HG03064 (cell line): ENCODE results near the gene SPDEF.

Experiments
- ATAC-seq: cut with Tn5 transposase; IDR thresholded peaks from one replicate; pipeline ENCODE4 v1.9.1; 2021; ENCODE audit warnings: low read depth; ENCODE audit not compliant: unreplicated experiment

The SPDEF gene

DNA sequence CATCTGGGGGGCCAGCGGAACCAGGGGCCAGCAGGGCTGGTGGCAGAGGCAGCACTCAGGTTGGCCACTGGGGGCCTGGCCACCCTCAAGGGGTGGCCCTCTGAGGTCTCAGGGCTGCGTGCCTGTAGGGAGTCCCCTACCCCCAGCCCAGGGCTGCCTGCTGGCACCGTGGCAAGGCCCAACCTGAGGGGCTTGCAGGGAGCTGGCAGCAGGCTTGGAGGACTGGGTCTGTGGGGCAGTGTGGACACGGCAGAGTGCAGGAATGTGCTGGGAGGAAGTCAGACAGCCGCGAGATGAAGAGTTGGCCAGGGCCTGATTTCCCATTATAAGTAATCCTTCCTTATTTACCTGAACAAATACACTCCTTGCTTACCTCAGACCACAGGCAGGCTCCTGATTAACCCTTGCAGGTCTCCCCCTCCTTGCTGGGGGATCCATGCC lies at the start of gene SPDEF:
TSS of gene SPDEF (minus strand) at position 299 of the 441 bp plus-strand sequence. CDS start 11,874 bp downstream, outside the sequence.
- ATAC-seq: no peak

DNA sequence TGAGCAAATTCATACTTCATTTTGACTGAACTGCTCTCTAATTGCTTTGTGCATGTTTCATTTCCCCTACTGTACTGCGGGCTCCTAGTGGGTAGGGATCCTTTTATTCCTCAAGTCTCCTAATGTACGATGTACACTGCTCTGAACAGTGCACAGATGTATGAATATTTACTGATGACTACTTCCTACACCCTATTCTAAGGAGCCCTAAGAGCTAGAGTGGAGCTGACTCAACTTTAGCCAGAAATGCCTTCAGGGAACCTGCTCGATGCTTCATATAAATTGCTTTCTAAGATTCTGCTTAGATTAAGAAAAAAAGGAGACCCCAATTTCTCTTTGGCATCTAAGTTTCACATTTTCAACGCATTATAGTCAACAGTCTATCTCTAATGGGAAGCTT lies 47.6 kb upstream of the SPDEF start:
- no peak for ATAC-seq

- no peak for ATAC-seq
These were observed 46.4 kb upstream of the SPDEF start for GRCh38 chr6:34602318-34603111.

- no peak for ATAC-seq
These were observed 45.6 kb upstream of the SPDEF start for GRCh38 chr6:34601706-34602105.

DNA sequence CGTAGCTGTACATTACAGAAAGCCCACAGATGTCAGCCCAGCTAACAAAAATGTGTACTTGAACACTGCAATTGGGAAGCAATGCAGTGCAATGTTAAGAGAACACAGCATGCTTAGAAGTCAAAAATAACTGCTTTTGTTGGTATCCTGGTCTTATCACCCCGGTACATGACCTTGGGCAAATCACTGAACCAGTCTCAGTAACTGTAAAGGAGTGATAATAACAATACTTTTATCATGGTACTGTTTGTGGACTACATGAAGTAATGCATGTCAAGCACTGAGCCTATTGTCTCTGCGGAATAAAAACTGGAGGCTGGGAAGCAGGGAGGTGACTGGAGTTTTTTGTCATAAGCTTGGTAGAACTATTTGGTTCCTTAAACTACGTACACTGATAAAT lies 44.7 kb upstream of the SPDEF start:
- ATAC-seq: no peak

DNA sequence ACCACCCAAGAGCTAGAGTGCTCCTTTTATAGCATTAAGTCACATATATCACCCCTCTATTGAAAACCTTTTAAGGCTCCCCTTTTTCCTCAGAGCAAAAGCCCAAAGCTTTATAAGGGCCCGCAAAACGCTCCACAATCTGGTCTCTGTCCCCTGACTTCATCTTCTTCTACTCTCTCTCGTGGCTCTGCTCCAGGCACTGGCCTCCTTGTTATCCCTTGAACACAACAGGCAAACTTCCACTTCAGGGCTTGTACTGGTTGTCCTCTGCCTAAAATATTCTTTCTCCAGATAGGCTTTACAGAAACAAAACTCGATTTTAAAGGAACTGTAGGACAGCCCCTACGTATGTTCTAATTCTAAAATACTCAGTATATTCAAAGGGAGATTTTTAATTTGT lies 44.0 kb upstream of the SPDEF start:
- ATAC-seq: no peak

DNA sequence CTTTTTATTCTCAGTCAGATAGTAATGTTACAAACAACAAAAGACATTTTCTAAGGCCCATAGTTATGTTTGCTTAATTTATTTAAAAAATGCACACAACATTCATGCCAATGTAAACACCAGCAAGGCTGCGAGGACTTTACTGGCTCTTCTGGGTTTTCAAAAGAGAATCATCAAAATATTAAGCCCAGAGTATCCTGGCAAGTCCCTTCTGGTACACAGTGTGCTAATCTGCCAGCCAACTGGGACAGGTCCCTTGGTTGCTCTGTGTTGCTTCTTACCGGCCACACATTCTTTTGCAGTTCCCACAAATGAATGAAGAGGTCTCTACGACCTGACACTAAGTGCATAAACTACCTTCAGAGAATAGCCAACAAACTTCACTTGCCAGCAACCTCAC lies 42.6 kb upstream of the SPDEF start:
- ATAC-seq: no peak

DNA sequence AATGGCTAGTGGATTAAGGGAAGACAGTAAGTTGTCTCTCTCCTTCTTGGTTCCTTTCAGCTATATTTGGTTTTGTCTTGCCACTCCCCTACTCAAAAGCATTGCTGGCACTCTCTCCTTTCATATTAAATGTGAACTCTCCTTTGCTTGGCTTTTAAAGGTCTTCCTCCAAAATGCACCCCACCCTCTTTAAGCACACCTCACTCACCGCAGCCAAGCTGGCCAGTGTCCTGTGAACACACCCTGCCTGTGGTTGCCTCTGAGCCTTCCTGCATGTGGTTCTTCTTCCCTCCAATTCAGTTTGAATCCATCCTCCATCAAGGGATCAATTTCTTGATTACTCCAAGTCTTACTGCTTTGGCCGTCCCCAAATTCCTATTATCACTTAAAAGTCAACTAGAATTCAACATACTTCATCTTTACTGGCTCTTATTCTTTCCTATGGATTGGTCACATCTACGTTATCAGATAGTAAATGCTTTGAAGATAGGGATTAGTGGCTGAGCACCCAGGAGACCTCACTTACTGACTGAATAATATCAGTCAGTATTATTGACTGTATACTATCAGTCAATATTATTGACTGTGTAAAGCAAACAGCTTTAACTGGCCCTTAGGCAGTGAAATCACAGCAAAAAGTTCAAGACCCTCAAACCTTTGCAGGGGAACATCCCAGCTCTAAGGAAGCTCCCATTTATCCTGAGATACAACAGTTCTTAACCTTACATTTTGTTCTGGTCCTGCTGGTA lies 41.6 kb upstream of the SPDEF start:
- ATAC-seq: no peak

GRCh38 chr6:34596798-34597197 lies 40.7 kb upstream of the SPDEF start:
- no peak for ATAC-seq

DNA sequence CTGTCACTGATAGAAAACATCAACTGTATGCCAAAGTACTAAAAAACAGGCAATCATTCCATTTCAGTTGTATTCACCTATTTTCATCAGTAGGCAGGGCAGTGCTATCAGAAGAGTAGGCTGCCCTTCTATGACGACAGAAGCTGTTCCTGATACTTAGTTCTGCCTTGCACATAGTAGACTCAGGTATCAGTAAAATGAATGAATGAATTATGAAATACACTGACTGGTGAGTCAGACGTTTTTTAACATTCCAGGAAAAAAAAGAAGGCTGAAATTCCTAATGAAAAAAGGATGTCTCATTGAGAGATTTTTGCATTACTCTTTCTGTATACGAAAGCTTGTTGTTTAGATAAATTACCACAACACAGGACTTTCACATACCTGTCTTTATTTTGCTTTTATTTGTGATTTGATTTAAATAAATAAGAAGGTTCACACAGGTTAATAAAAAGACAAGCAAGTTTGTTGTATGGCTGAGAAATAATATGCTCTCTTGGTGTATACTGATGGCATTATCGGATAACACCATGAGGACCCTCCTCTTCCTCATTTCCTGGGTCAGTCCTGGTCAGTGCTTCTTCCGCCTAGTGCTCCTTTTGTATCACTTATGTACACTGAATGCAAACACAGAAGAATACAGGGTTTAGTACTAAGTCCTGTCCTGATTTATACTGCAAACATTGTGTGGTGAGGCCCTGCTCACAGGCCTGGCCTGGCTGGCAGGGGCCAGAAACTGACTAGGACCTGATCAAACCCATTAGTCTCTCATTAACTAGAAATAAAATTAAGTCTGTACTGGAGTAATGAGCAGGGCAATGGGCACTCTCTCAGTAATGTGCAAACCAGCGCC lies 39.4 kb upstream of the SPDEF start:
- ATAC-seq: no peak

GRCh38 chr6:34593701-34594100 lies 37.6 kb upstream of the SPDEF start:
- no peak for ATAC-seq

DNA sequence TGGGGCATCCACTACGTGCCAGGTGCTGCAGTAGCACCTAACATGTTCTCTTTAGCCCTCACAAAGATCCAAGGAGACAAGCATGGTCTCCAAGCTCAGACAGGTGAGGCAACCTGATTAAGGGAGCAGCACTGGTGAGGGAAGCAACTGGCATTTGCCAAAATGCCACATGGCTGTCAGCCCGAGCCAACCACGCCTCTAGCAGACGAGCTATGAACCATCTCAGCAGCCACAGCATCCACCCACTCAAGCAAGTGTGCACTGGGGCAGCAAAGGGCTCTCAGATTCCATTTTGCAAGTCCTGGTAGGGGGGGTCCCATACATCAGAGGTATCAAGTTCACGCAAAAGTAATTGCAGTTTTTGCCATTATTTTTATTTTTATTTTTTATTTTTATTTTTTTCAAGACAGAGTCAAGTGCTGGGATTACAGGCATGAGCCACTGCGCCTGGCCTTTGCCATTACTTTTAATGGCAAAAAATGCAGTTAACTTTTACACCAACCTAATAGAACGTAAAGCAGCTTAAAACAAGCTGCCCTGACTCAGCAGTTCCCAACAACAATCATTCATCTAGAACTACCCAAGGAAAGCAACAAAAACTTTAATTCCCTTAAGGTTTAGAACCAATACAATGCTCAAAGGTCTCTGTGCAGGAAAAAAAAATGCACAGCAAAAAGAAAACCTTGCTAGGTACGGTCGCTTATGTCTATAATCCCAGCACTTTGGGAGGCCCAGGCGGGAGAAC lies 36.3 kb upstream of the SPDEF start:
- no peak for ATAC-seq

DNA sequence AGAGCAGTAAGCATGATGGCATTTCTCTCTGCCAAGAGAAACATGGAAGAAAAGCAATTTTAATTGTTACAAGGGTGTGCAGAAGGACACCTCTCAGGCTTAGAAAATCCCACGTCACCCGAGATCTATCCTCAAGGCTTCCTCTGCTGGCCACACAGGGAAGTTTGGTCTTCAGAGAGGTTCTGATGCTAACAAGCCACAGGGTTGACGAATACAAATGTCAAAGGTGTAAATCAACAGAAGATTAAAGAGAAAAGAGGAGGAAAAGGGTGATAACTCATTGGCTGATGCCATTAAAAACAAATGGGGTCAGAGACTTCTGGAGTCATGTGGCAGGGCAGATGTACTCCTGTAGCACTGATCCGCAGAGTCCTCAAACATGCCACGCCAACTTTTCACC lies 33.6 kb upstream of the SPDEF start:
- ATAC-seq: no peak

- no peak for ATAC-seq
These were observed 33.0 kb upstream of the SPDEF start for GRCh38 chr6:34589140-34589539.

DNA sequence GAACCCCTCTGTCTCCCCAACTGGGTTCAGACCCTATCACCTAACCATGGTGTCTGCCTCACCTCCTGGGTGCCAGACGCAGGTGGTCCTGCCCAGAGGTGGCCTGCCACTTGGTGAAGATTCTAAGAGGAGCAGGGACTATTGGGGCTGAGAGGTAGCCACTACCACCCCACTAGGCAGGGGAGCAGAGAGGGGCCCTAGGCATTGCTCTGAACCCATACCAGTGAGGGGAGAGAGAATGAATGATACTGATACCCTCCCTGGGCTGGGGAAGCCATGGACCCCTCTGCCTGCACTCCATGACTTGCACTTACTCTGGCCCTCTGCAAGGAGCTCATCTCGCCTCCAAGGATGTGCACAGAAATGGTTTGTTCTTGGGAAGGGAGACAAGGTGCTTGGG lies 31.7 kb upstream of the SPDEF start:
- no peak for ATAC-seq

- no peak for ATAC-seq
These were observed 31.2 kb upstream of the SPDEF start for GRCh38 chr6:34587325-34587724.

DNA sequence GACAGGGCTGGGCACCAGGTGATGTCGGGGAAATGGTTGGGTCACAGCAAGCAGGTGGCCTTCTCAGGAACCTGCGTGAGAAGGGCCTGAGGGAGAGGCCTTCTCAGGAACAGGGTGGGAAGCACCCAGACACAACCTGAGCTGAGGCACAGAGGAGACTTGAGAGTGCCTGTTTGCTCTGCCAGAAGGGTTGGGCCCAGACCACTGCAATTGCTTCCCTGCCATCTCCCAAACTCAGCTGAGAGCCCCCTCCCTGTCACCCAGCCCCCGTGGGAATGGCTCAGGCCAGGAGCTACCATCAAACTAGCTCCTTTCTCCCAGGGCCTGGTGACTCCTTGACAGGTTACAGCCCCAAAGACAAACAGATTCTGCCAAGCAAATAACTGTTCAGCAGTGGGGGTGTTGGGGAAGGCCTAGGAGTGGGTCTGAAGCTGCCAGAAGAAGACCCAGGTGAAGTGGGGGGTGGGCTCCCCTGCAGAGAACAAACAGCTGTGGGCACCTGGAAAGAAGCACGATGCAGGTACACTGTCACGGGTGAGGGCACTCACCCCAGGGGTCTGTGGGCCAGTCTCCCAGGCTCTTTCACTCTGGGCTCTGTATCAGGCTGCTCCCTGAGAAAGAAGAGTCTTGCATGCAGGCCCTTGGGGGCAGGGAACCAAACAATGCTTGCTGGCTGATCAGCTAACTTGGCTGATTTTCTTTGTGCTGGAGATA lies 30.4 kb upstream of the SPDEF start:
- ATAC-seq: no peak

DNA sequence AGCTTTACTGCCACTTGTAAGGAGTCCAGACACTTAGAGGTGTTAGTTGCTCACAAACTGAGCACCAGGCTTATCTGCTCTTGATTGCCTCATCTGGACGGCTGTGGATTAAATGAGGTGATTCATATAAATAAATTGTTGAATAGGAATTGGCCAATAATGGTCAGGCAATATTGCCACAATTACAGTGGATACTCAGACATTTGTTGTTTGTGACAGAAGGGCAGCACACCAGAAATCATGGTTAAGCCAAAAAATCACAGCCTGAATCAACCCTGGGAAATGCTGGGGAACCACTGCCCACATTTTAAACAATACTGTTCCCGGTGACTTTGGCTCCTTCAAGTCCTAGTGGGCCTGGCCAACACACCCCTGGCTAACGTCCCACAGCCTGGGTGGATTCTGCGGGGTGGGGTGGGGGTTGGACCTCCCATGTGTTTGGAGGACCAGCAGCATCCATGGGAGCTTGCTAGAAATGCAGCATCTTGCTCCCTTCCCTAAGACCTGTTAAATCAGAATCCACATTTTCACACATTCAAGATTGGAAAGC lies 29.5 kb upstream of the SPDEF start:
- no peak for ATAC-seq

DNA sequence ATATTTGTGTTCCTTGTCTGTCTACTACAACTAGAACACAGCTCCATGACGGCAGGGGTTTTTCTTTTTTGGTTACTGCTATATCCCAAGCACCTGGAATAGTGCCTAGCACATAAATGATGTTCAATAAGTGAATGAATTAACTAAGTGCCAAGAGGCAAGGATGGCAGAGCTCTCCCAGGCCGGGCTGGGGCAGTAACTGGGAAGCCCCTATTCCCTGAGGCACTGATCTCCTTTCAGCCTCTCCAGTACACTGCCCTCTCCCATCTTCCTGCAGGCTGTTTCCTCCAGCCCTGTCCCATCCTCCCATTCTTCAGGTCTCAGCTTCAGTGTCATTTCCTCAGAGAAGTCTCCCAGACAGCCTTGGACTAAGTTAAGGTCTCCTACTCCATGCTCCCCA lies 29.0 kb upstream of the SPDEF start:
- no peak for ATAC-seq
